ENCODE results near the gene SLC9B2. TPM values are rescaled to one million over a fixed set of nuclear protein-coding genes. Genes with fewer than 3 reads are reported as not detected.

The SLC9B2 gene, protein sequence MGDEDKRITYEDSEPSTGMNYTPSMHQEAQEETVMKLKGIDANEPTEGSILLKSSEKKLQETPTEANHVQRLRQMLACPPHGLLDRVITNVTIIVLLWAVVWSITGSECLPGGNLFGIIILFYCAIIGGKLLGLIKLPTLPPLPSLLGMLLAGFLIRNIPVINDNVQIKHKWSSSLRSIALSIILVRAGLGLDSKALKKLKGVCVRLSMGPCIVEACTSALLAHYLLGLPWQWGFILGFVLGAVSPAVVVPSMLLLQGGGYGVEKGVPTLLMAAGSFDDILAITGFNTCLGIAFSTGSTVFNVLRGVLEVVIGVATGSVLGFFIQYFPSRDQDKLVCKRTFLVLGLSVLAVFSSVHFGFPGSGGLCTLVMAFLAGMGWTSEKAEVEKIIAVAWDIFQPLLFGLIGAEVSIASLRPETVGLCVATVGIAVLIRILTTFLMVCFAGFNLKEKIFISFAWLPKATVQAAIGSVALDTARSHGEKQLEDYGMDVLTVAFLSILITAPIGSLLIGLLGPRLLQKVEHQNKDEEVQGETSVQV
- 10 to 100 TPM; 35.6 to 40.2 TPM for total RNA-seq

DNA sequence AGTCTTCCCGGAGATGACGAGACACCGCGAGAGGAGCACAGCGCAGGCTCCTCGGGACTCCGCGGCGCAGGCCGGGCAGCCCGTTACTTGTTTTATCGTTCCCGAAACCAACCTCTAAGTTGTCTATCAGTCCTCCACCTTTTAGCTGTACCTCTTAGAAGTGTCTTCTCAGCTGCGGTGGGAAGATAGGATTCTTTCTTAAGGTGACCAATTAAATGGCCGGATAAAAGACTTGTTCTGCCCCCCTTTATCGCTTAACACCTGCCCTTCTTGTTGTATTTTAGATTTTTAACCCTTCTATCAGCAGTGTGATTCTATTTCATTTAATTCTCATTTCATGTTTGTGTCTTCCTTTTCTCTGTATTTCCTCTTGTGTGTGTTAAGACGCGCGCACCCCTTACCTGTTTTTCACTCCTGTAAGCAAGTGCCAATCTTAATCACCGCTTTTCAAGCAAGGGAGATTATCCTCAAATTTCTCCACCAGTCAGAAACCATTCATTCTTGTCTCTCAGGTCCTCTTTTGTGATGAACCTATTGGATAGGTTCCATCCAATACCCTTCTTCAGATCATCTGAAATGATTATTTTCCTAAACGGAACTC, at the start of gene SLC9B2:
Gene SLC9B2 (minus strand): TSS at position 15 of the 601 bp plus-strand sequence. CDS start 9,211 bp downstream, outside the sequence.
- no peaks in the 10 kb centered on the region for H3K9me3 Mint-ChIP-seq
- intact Hi-C loops (cut with micrococcal nuclease): loop anchor here (10.0 kb wide), 1 partner anchor 732 kb away; the partner anchor contains the start of gene SLC39A8
- CTCF ChIA-PET: interaction anchor here (0.8 to 4.0 kb wide), 6 partner anchors 11 to 465 kb away, joined by 3 to 21 read pairs (median 11); partner anchors contain the start of gene BDH2

DNA sequence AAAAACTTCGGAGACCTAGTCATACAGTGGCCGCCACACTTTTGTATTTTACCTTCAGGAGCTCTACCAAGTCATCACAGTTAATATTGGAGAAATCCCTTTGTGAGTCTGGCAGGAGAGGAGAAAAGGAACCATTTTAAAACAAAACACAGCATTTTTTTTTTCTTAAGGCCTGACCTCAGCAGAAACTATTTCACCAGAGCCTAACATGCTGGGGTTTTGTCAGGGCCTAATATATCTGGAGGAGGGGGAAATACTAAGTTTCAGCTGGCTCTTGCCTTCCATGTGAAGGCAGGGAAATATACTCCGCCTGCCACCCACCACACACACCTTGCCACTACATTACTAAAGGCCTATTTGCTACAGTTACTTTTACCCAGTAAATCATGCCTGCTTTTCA, 49.6 kb upstream of the SLC9B2 start:
- TF ChIP-seq, protein P1, sequence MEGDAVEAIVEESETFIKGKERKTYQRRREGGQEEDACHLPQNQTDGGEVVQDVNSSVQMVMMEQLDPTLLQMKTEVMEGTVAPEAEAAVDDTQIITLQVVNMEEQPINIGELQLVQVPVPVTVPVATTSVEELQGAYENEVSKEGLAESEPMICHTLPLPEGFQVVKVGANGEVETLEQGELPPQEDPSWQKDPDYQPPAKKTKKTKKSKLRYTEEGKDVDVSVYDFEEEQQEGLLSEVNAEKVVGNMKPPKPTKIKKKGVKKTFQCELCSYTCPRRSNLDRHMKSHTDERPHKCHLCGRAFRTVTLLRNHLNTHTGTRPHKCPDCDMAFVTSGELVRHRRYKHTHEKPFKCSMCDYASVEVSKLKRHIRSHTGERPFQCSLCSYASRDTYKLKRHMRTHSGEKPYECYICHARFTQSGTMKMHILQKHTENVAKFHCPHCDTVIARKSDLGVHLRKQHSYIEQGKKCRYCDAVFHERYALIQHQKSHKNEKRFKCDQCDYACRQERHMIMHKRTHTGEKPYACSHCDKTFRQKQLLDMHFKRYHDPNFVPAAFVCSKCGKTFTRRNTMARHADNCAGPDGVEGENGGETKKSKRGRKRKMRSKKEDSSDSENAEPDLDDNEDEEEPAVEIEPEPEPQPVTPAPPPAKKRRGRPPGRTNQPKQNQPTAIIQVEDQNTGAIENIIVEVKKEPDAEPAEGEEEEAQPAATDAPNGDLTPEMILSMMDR (IDR thresholded peaks at IDR 0.05): no peak
- ChIA-PET POLR2A (no interaction called here), CTCF (no interaction called here)
- intact Hi-C loops (cut with micrococcal nuclease): no loop called here
- Mint-ChIP-seq H3K9me3 (peaks cover 16% of the 10 kb centered on the region), H3K27ac (no peak overlapping the region), H3K4me1 (ENCODE audit: low read depth) (no peaks in the 10 kb centered on the region), H3K27me3 (no peaks in the 10 kb centered on the region), H3K36me3 (ENCODE audit: low read depth) (peaks cover 38% of the 10 kb centered on the region), H3K4me3 (no peak overlapping the region)
- DNase-seq (no peak), ATAC-seq (no peak)

More for the DNA sequence above, at the start of gene SLC9B2:
- H3K4me1 Mint-ChIP-seq (ENCODE audit: low read depth): peaks cover 42% of the 10 kb centered on the region
- POLR2A ChIA-PET: interaction anchor here (0.8 to 2.0 kb wide), 13 partner anchors 11 to 732 kb away, joined by 3 to 8 read pairs (median 4); partner anchors contain the start of genes BDH2, CISD2, MANBA and SLC39A8
- peak within 1 kb of the TSS; percentile 99 for H3K27ac Mint-ChIP-seq
- DNase-seq: peak; percentile 35
- peak; percentile 65 for ATAC-seq
- TF ChIP-seq, protein P1 (IDR thresholded peaks at IDR 0.05): no peak
- H3K27me3 Mint-ChIP-seq: no peaks in the 10 kb centered on the region
- peaks cover 42% of the 10 kb centered on the region for H3K36me3 Mint-ChIP-seq (ENCODE audit: low read depth)
- H3K4me3 Mint-ChIP-seq: peak within 1 kb of the TSS; percentile 91

DNA sequence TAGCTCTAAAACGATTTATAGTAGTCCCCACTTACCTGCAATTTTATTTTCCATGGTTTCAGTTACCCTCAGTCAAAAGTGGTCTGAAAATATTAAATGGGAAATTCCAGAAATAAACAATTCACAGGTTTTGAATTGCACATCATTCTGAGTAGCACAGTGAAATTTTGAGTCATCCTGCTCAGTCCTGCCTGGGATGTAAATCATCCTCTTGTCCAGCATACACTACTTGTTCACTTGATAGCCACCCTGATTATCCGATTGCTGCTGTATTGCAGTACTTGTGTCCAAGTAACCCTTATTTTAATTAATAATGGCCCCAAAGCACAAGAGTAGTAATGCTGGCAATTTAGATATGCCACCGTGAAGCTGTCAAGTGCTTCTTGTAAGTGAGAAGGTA, 46.6 kb upstream of the SLC9B2 start:
- no peaks in the 10 kb centered on the region for H3K27me3 Mint-ChIP-seq
- POLR2A ChIA-PET: no interaction called here
- CTCF ChIA-PET: interaction anchor here (1.2 kb wide), 1 partner anchor 22 kb away, joined by 4 read pairs; no protein-coding TSS in a partner anchor
- H3K9me3 Mint-ChIP-seq: peaks cover 9% of the 10 kb centered on the region
- H3K27ac Mint-ChIP-seq: no peak overlapping the region
- H3K4me3 Mint-ChIP-seq: no peak overlapping the region
- no peaks in the 10 kb centered on the region for H3K4me1 Mint-ChIP-seq (ENCODE audit: low read depth)
- intact Hi-C loops (cut with micrococcal nuclease): no loop called here
- DNase-seq (no peak), ATAC-seq (no peak)
- TF ChIP-seq, protein P1 (IDR thresholded peaks at IDR 0.05): no peak
- H3K36me3 Mint-ChIP-seq (ENCODE audit: low read depth): peaks cover 21% of the 10 kb centered on the region

DNA sequence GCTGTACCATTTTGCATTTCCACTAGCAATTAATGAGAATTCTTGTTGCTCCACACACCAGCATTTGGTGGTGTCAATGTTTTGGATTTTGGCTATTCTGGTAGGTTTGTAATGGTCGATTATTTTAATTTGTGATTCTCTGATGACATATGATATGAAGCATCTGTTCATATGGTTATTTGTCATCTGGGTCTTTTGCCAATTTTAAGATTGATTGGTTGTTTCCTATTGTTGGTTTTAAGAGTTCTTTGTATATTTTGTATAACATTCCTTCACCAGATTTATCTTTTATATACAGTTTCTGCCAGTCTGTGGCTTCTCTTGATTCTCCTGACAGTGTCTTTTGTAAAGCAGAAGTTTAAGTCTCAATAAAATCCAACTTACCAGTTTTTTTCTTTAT, 41.6 kb upstream of the SLC9B2 start:
- H3K4me3 Mint-ChIP-seq: no peak overlapping the region
- peaks cover 7% of the 10 kb centered on the region for H3K36me3 Mint-ChIP-seq (ENCODE audit: low read depth)

More for the DNA sequence above, 41.6 kb upstream of the SLC9B2 start:
- Mint-ChIP-seq H3K4me1 (ENCODE audit: low read depth) (no peaks in the 10 kb centered on the region), H3K27me3 (no peaks in the 10 kb centered on the region), H3K9me3 (no peaks in the 10 kb centered on the region), H3K27ac (no peak overlapping the region)
- ATAC-seq (no peak), DNase-seq (no peak)
- ChIA-PET POLR2A (no interaction called here), CTCF (interaction anchor here (1.5 kb wide), 1 partner anchor 18 kb away, joined by 5 read pairs; no protein-coding TSS in a partner anchor)
- TF ChIP-seq, protein P1 (IDR thresholded peaks at IDR 0.05): no peak
- intact Hi-C loops (cut with micrococcal nuclease): no loop called here

All from activated CD8-positive, alpha-beta T cell treated with anti-CD3 and anti-CD28 coated beads for 36 hours (primary cell).